Endothelial cell of umbilical vein (primary cell): ENCODE data around the gene HOXC13. TPM values are rescaled to one million over a fixed set of nuclear protein-coding genes. Genes with fewer than 3 reads are reported as not detected.

Source experiments
- BruUV-seq: library from RNA; stranded (reverse); fragments of 400-500 nt; replicated peaks from 2 replicates; lab custom pipeline; 2021; lab: Mats Ljungman, UMichigan
- CTCF ChIA-PET: fragments of 300-600, 350-600 bp; sonication (Branson Sonifier 250); formaldehyde crosslinking; loops from one replicate; lab custom pipeline; 2021; ENCODE audit warnings: antibody characterized with exemption, inconsistent platforms; lab: Charles Lee
- POLR2A ChIA-PET: fragments of 300-600, 350-600 bp; sonication (Branson Sonifier 250); formaldehyde crosslinking; loops from one replicate; lab custom pipeline; 2021; ENCODE audit warnings: antibody characterized with exemption, inconsistent platforms; lab: Charles Lee
- DNase-seq: peaks from one replicate; pipeline ENCODE4 v3.0.0-alpha.2; 2011; ENCODE audit warnings: low read depth, low spot score
- FAIRE-seq: peaks from 2 replicates; lab custom pipeline; 2011; peaks lifted over from hg19 to GRCh38; lab: Jason Lieb, UNC
- H2AFZ ChIP-seq: 2 replicates; pipeline ENCODE4 v1.6.0; 2012; ENCODE audit warnings: low read depth, low read length, control low read depth, inconsistent platforms
- H3K27ac ChIP-seq: 2 replicates; pipeline ENCODE4 v1.5.1; 2011; ENCODE audit warnings: low read depth, mild to moderate bottlenecking, control low read depth, low read length, moderate library complexity; ENCODE audit not compliant: insufficient read depth
- H3K27me3 ChIP-seq, 2 experiments: 2 replicates each; pipeline versions ENCODE4 v1.6.0 to v1.6.1; 2011; ENCODE audit warnings: low read length in 2 of 2, mixed read lengths in 1 of 2; ENCODE audit not compliant: control insufficient read depth in 2 of 2, insufficient read depth in 2 of 2
- H3K36me3 ChIP-seq, 2 experiments: 2 replicates in 1 of 2; 3 replicates in 1 of 2; pipeline ENCODE4 v1.5.1; 2011; ENCODE audit warnings: low read length in 2 of 2, mild to moderate bottlenecking in 1 of 2, moderate library complexity in 1 of 2; ENCODE audit not compliant: control insufficient read depth in 2 of 2, insufficient read depth in 2 of 2; ENCODE audit errors: extremely low read depth in 1 of 2
- H3K4me1 ChIP-seq: 3 replicates; pipeline ENCODE4 v1.5.1; 2011; ENCODE audit warnings: mild to moderate bottlenecking, low read length; ENCODE audit not compliant: control insufficient read depth, insufficient read depth; ENCODE audit errors: extremely low read depth
- H3K4me2 ChIP-seq: 2 replicates; pipeline ENCODE4 v1.6.1; 2011; ENCODE audit warnings: low read length, control low read depth, mixed read lengths; ENCODE audit not compliant: insufficient read depth
- H3K4me3 ChIP-seq, 3 experiments: fragments of 200-600 bp in 1 of 3; sonication (generic), shearing (Covaris generic) in 1 of 3; replicated peaks in 1 of 3; 2 replicates each; pipeline ENCODE4 v1.5.1; 2011 to 2016; ENCODE audit warnings: control low read depth in 3 of 3, low read length in 3 of 3, mild to moderate bottlenecking in 2 of 3, inconsistent platforms in 1 of 3, low read depth in 1 of 3, moderate library complexity in 1 of 3; ENCODE audit not compliant: insufficient read depth in 1 of 3
- H3K79me2 ChIP-seq: 2 replicates; pipeline ENCODE4 v1.6.0; 2012; ENCODE audit warnings: low read length, inconsistent platforms; ENCODE audit not compliant: control insufficient read depth, insufficient read depth
- H3K9ac ChIP-seq: replicated peaks from 2 replicates; pipeline ENCODE3; 2011; ENCODE audit warnings: low read length, control low read depth; ENCODE audit not compliant: insufficient read depth; ENCODE audit errors: extremely low read depth
- H3K9me1 ChIP-seq: replicated peaks from 3 replicates; pipeline ENCODE4 v1.6.0; 2011; ENCODE audit warnings: mild to moderate bottlenecking, low read length; ENCODE audit not compliant: control insufficient read depth, insufficient read depth; ENCODE audit errors: extremely low read depth
- H3K9me3 ChIP-seq: replicated peaks from 2 replicates; pipeline ENCODE4 v1.5.1; 2012; ENCODE audit warnings: low read length, inconsistent platforms; ENCODE audit not compliant: control insufficient read depth, insufficient read depth
- H4K20me1 ChIP-seq: replicated peaks from 2 replicates; pipeline ENCODE3; 2011; ENCODE audit warnings: mild to moderate bottlenecking, low read length; ENCODE audit not compliant: control insufficient read depth, insufficient read depth; ENCODE audit errors: extremely low read depth
- EZH2 ChIP-seq: IDR thresholded peaks from 2 replicates; pipeline ENCODE4 v1.6.1; 2012; ENCODE audit warnings: borderline replicate concordance, low read depth, mild to moderate bottlenecking, moderate library complexity, low read length, inconsistent platforms; ENCODE audit not compliant: severe bottlenecking
- FOS ChIP-seq: IDR thresholded peaks from 2 replicates; pipeline ENCODE4 v1.6.1; 2011; ENCODE audit warnings: mild to moderate bottlenecking, low read length, moderate library complexity, borderline replicate concordance; ENCODE audit not compliant: insufficient read depth
- GATA2 ChIP-seq: IDR thresholded peaks from 2 replicates; pipeline ENCODE4 v1.7.0; 2011; ENCODE audit warnings: low read depth, mild to moderate bottlenecking, moderate library complexity, mixed read lengths, low read length; ENCODE audit not compliant: insufficient read length, insufficient read depth
- JUN ChIP-seq: IDR thresholded peaks from 2 replicates; pipeline ENCODE4 v1.6.1; 2011; ENCODE audit warnings: borderline replicate concordance, low read depth; ENCODE audit not compliant: insufficient read length, insufficient read depth
- MYC ChIP-seq: IDR thresholded peaks from one replicate; pipeline ENCODE4 v1.6.1; 2011; ENCODE audit warnings: mild to moderate bottlenecking, low read depth, low read length
- POLR2A ChIP-seq: IDR thresholded peaks from 2 replicates; pipeline ENCODE4 v1.6.1; 2012; ENCODE audit warnings: low read depth, mild to moderate bottlenecking, control low read depth, low read length
- POLR2AphosphoS5 ChIP-seq: IDR thresholded peaks from 2 replicates; pipeline ENCODE4 v1.6.1; 2012; ENCODE audit warnings: low read depth, mild to moderate bottlenecking, control low read depth, low read length, moderate library complexity; ENCODE audit not compliant: insufficient read depth
- dilution Hi-C: fragments of 300-500 bp; cut with MboI; formaldehyde crosslinking; loops from one replicate; pipeline ENCODE4 v1.15.0; 2019; ENCODE audit warnings: low sequenced_read_pairs; ENCODE audit not compliant: extremely low pct_ligation_motif_present
- intact Hi-C: fragments of 100-400 bp; cut with micrococcal nuclease; formaldehyde crosslinking; loops from one replicate; pipeline ENCODE4 v1.10.0; 2022
- polyA plus RNA-seq, 4 experiments: library from polyadenylated mRNA; depleted of rRNA in 3 of 4; stranded (reverse) in 3 of 4; unstranded in 1 of 4; fragments of >200 nt; gene quantifications; 2 replicates each; pipeline versions ENCODE4 v1.2.1 to v1.2.3, GENCODE V29; 2011 to 2012; ENCODE audit warnings: missing spikeins in 1 of 4
- total RNA-seq: library from RNA; stranded (reverse); gene quantifications from 2 replicates; pipeline ENCODE4 v1.2.3, GENCODE V29; 2021
- TF ChIP-seq, protein P1 (sequence below): IDR thresholded peaks from 2 replicates; pipeline ENCODE4 v1.6.1; 2011; ENCODE audit not compliant: insufficient read depth, insufficient read length
- TF ChIP-seq, protein P2 (sequence below), 2 donors: IDR thresholded peaks; 1 replicate in 1 of 2; 2 replicates in 1 of 2; pipeline ENCODE4 v1.5.1; 2011; ENCODE audit warnings: low read length in 2 of 2, mild to moderate bottlenecking in 2 of 2, moderate library complexity in 2 of 2, control low read depth in 1 of 2, inconsistent platforms in 1 of 2, low read depth in 1 of 2; ENCODE audit not compliant: insufficient read depth in 1 of 2; ENCODE audit errors: extremely low read depth in 1 of 2

HOXC13 gene
- total and polyA plus RNA-seq, 2 donors (not counting 3 experiments of a cell fraction or from before 2014, with no cell fraction given) = not detected

DNA sequence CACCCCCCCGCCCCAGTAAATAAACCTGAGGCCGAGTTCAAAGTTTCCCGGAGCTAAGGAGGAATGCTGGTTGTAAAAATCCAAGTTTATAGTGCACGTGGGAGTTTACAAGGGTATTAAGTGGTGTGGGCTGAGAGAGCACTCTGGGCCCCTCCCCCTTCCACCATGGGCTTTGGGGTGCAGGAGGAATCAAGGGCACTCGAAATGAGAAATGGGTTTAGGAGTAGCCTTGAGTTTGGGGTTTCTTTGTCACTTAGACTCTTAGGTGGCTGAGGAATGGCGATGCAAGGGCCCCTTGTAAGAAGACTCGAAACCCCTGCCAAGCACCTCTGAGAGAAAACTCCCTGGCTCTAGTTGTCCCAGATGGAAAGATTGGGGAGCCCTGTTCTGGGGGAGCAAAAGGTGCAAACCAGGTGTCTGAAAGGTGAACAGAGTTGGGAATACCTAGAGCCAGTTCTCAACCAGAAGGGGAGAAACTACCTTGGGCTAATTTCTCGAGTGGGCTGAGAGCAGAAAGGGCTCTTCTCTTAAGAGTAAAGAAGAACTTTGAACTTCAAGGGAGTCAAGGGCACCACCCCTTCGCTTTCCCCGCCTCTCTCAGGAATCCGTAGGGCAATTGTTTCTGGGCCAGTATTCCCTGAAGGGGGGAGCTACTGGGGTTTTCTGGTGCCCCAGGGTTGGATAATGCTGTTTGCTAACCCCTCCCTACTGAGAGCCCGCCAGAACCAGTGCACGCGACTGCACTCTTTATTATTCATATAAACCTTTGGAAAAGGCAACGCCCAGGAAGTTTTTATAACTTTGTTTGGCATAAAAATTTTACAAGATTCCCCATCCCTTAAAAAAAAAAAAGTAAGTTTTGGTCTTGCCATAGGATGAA, 40.1 kb downstream of the HOXC13 start:
- POLR2A ChIA-PET = no interaction called here
- no peaks in the 10 kb centered on the region for H3K36me3 ChIP-seq
- TF ChIP-seq MYC = no peak
- TF ChIP-seq GATA2 = no peak
- TF ChIP-seq, protein P1, sequence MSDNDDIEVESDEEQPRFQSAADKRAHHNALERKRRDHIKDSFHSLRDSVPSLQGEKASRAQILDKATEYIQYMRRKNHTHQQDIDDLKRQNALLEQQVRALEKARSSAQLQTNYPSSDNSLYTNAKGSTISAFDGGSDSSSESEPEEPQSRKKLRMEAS = no peak
- no peak for TF ChIP-seq POLR2A
- TF ChIP-seq, protein P2, sequence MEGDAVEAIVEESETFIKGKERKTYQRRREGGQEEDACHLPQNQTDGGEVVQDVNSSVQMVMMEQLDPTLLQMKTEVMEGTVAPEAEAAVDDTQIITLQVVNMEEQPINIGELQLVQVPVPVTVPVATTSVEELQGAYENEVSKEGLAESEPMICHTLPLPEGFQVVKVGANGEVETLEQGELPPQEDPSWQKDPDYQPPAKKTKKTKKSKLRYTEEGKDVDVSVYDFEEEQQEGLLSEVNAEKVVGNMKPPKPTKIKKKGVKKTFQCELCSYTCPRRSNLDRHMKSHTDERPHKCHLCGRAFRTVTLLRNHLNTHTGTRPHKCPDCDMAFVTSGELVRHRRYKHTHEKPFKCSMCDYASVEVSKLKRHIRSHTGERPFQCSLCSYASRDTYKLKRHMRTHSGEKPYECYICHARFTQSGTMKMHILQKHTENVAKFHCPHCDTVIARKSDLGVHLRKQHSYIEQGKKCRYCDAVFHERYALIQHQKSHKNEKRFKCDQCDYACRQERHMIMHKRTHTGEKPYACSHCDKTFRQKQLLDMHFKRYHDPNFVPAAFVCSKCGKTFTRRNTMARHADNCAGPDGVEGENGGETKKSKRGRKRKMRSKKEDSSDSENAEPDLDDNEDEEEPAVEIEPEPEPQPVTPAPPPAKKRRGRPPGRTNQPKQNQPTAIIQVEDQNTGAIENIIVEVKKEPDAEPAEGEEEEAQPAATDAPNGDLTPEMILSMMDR (IDR thresholded peaks at IDR 0.05; ENCODE audit: extremely low read depth in 1 of 2, insufficient read depth in 1 of 2, low read depth in 1 of 2, low read length in 2 of 2) = no peak
- no peak for TF ChIP-seq FOS
- no peak for TF ChIP-seq JUN
- no peak for TF ChIP-seq POLR2AphosphoS5
- no peak for TF ChIP-seq EZH2
- H4K20me1 ChIP-seq = no peaks in the 10 kb centered on the region
- no peak overlapping the region for H3K4me3 ChIP-seq
- DNase-seq (no peak), FAIRE-seq (no peak)
- intact Hi-C loops = no loop called here
- peaks cover 84 to 96% of the 10 kb centered on the region in 2 experiments for H3K27me3 ChIP-seq
- no peak overlapping the region for H2AFZ ChIP-seq
- H3K79me2 ChIP-seq = no peaks in the 10 kb centered on the region
- no peaks in the 10 kb centered on the region for H3K4me1 ChIP-seq
- dilution Hi-C loops = no loop called here
- BruUV-seq = no TSS peak
- H3K9me3 ChIP-seq = no peaks in the 10 kb centered on the region
- CTCF ChIA-PET = no interaction called here
- no peak overlapping the region for H3K9ac ChIP-seq
- no peaks in the 10 kb centered on the region for H3K9me1 ChIP-seq
- H3K27ac ChIP-seq = no peak overlapping the region
- no peak overlapping the region for H3K4me2 ChIP-seq
